Ovary (tissue), 3 donors: ENCODE data around the gene UBTD1.

Experiments used
- CTCF ChIP-seq, 3 donors: fragments of 450-650 bp in 2 of 3; fragments of 200-600 bp in 1 of 3; IDR thresholded peaks; one replicate each; pipeline versions ENCODE4 v1.5.1 to v1.8.0; 2016 to 2022; ENCODE audit warnings: antibody characterized with exemption in 3 of 3, mild to moderate bottlenecking in 1 of 3
- POLR2A ChIP-seq: fragments of 450-650 bp; IDR thresholded peaks from one replicate; pipeline ENCODE4 v1.6.1; 2017; ENCODE audit warnings: antibody characterized with exemption, mild to moderate bottlenecking, moderate library complexity
- donor health status: DM: no; HTN: no; CAD: no.

- TF ChIP-seq POLR2A (no peak), CTCF (IDR thresholded peaks at IDR 0.05) (no peak)
These were observed 101.9 kb downstream of the UBTD1 start for GRCh38 chr10:97600616-97601015.
